ENCODE results near the gene ST14.

The ST14 gene

GRCh38 chr11:130122141-130122575 is 37.4 kb upstream of the ST14 start:
- Histone ChIP-seq H3K4me3 (ENCODE audit: low read depth in 1 of 2, low read length in 2 of 2) (no peak overlapping the region), H3K4me1 (ENCODE audit: insufficient read depth, low read length) (peaks cover 5% of the 10 kb centered on the region), H3K27me3 (ENCODE audit: control insufficient read depth in 1 of 2, insufficient read depth in 2 of 2, low read length in 2 of 2) (no peaks in the 10 kb centered on the region), H3K9me3 (ENCODE audit: low read length) (no peaks in the 10 kb centered on the region), H3K27ac (ENCODE audit: low read depth, low read length) (no peak overlapping the region), H3K9ac (ENCODE audit: low read length) (no peak overlapping the region), H3K36me3 (ENCODE audit: insufficient read depth, low read length) (peaks cover 40% of the 10 kb centered on the region)

DNA sequence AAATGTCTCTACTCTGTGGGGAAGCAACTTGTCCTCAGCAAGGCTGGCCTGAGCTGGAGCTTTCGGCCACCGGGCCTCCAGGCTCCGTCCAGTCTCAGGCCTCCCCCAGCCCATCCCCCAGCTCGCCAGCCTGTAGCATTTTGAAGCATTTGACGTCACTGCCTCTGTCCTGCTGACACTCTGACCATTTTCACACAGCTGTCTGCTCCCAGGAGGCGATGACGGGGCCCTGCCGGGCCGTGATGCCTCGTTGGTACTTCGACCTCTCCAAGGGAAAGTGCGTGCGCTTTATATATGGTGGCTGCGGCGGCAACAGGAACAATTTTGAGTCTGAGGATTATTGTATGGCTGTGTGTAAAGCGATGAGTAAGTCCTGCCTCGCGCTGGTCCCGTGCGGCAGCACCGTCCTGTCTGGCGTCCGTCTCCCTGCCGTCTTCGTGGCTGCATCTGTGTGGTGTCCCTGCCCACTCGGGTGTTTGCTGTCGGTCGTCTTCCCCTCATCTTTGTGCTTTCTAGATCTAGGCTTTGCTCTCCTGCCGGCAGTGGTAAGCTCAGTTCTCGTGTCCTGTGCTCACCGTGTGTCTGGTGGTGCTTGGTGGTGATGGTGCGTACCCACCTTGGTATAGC is 36.1 kb upstream of the ST14 start:
- H3K9me3 ChIP-seq (ENCODE audit: low read length): no peaks in the 10 kb centered on the region
- H3K9ac ChIP-seq (ENCODE audit: low read length): no peak overlapping the region
- peaks cover 5% of the 10 kb centered on the region for H3K4me1 ChIP-seq (ENCODE audit: insufficient read depth, low read length)

DNA sequence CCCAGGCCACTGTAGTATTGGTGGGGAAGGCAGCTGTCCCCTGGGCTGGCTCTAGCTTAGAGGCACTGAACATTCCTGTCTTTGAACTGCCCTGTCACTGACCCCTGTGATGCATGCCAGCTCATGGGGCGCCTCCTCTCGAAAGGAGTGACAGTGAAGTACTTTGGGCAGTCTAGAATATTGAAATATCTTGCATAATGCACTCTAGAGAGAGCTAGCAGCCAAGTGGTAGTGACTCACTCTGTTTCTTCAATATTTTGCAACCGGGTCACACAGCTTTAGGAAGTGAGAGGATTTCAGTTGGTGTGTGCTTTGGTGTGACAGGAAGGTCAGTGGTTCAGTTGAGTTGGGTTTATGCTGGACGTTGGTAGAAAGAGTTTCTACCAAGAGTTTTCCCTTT is 35.5 kb upstream of the ST14 start:
- no peak overlapping the region for H3K27ac ChIP-seq (ENCODE audit: low read depth, low read length)
- H3K9ac ChIP-seq (ENCODE audit: low read length): no peak overlapping the region
- H3K4me1 ChIP-seq (ENCODE audit: insufficient read depth, low read length): peaks cover 5% of the 10 kb centered on the region
- no peak overlapping the region for H3K4me3 ChIP-seq (ENCODE audit: low read depth in 1 of 2, low read length in 2 of 2)
- H3K27me3 ChIP-seq (ENCODE audit: control insufficient read depth in 1 of 2, insufficient read depth in 2 of 2, low read length in 2 of 2): no peaks in the 10 kb centered on the region
- H3K9me3 ChIP-seq (ENCODE audit: low read length): no peaks in the 10 kb centered on the region
- peaks cover 57% of the 10 kb centered on the region for H3K36me3 ChIP-seq (ENCODE audit: insufficient read depth, low read length)

More for the DNA sequence above, 36.1 kb upstream of the ST14 start:
- H3K36me3 ChIP-seq (ENCODE audit: insufficient read depth, low read length): peaks cover 52% of the 10 kb centered on the region
- no peaks in the 10 kb centered on the region for H3K27me3 ChIP-seq (ENCODE audit: control insufficient read depth in 1 of 2, insufficient read depth in 2 of 2, low read length in 2 of 2)
- H3K27ac ChIP-seq (ENCODE audit: low read depth, low read length): no peak overlapping the region
- no peak overlapping the region for H3K4me3 ChIP-seq (ENCODE audit: low read depth in 1 of 2, low read length in 2 of 2)

GRCh38 chr11:130125638-130126037 is 33.9 kb upstream of the ST14 start:
- Histone ChIP-seq H3K4me3 (ENCODE audit: low read depth in 1 of 2, low read length in 2 of 2) (no peak overlapping the region), H3K9ac (ENCODE audit: low read length) (no peak overlapping the region), H3K27ac (ENCODE audit: low read depth, low read length) (no peak overlapping the region), H3K27me3 (ENCODE audit: control insufficient read depth in 1 of 2, insufficient read depth in 2 of 2, low read length in 2 of 2) (no peaks in the 10 kb centered on the region), H3K9me3 (ENCODE audit: low read length) (no peaks in the 10 kb centered on the region), H3K4me1 (ENCODE audit: insufficient read depth, low read length) (peaks cover 5% of the 10 kb centered on the region), H3K36me3 (ENCODE audit: insufficient read depth, low read length) (peaks cover 69% of the 10 kb centered on the region)

GRCh38 chr11:130126516-130126915 is 33.1 kb upstream of the ST14 start:
- Histone ChIP-seq H3K4me1 (ENCODE audit: insufficient read depth, low read length) (peaks cover 5% of the 10 kb centered on the region), H3K27ac (ENCODE audit: low read depth, low read length) (no peak overlapping the region), H3K9ac (ENCODE audit: low read length) (no peak overlapping the region), H3K9me3 (ENCODE audit: low read length) (no peaks in the 10 kb centered on the region), H3K36me3 (ENCODE audit: insufficient read depth, low read length) (peaks cover 78% of the 10 kb centered on the region), H3K4me3 (ENCODE audit: low read depth in 1 of 2, low read length in 2 of 2) (no peak overlapping the region), H3K27me3 (ENCODE audit: control insufficient read depth in 1 of 2, insufficient read depth in 2 of 2, low read length in 2 of 2) (no peaks in the 10 kb centered on the region)

DNA sequence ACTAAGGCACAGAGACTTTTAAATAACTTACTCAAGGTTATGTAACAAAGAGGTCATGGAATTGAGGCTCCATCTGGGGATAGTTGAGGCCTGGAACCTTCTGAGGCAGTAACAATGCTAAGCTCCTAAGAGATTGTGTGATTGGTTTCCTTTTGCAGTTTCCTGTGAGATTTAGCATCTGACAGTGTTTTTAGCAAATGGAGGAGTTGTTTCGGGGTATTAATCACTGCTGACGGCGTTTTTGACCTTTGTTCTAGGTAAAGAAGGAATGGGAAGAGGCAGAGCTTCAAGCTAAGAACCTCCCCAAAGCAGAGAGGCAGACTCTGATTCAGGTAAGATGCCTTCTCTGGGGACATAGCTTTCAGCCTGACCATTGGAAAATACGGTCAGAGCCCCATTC is 32.1 kb upstream of the ST14 start:
- Histone ChIP-seq H3K9me3 (ENCODE audit: low read length) (no peaks in the 10 kb centered on the region), H3K27ac (ENCODE audit: low read depth, low read length) (no peak overlapping the region), H3K27me3 (ENCODE audit: control insufficient read depth in 1 of 2, insufficient read depth in 2 of 2, low read length in 2 of 2) (no peaks in the 10 kb centered on the region), H3K36me3 (ENCODE audit: insufficient read depth, low read length) (peaks cover 76% of the 10 kb centered on the region), H3K9ac (ENCODE audit: low read length) (no peak overlapping the region), H3K4me3 (ENCODE audit: low read depth in 1 of 2, low read length in 2 of 2) (no peak overlapping the region), H3K4me1 (ENCODE audit: insufficient read depth, low read length) (peaks cover 5% of the 10 kb centered on the region)

DNA sequence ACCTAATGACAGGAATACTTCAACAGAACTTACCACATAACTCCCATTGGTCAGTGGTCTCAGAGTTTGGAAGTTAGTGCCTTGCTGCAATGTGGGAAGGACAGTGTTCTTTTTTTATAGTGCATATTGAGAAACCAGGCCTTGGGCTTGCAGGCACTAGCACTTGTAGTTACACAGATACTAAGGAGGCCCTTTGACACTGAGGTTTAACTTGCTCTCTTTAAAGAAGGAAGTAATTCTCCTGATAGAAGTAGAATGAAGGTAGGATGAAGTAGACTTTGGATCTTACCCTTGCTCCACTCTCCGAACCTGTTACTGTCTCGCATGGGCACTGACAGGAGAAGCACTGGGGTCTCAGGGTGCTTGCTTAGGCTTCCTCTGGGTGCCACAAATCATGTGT is 31.0 kb upstream of the ST14 start:
- H3K9ac ChIP-seq (ENCODE audit: low read length): no peak overlapping the region
- H3K4me1 ChIP-seq (ENCODE audit: insufficient read depth, low read length): peaks cover 5% of the 10 kb centered on the region
- H3K4me3 ChIP-seq (ENCODE audit: low read depth in 1 of 2, low read length in 2 of 2): no peak overlapping the region
- H3K36me3 ChIP-seq (ENCODE audit: insufficient read depth, low read length): peaks cover 76% of the 10 kb centered on the region
- H3K9me3 ChIP-seq (ENCODE audit: low read length): no peaks in the 10 kb centered on the region
- no peaks in the 10 kb centered on the region for H3K27me3 ChIP-seq (ENCODE audit: control insufficient read depth in 1 of 2, insufficient read depth in 2 of 2, low read length in 2 of 2)
- no peak overlapping the region for H3K27ac ChIP-seq (ENCODE audit: low read depth, low read length)

DNA sequence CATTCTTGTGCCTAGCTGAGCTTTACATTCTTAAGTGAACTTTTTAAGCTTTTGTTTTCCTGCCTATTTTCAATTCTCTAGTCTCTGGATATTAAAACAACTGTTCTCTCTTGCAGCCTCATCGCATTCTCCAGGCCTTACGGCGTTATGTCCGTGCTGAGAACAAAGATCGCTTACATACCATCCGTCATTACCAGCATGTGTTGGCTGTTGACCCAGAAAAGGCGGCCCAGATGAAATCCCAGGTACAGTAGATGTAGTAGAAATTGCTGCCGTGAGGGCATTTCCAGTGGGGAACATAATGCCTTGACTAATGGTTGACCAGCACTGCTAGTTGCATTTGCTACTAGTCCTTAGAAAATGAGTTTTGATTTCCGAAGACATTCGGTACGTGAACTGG is 29.7 kb upstream of the ST14 start:
- H3K9ac ChIP-seq (ENCODE audit: low read length): no peak overlapping the region
- peaks cover 75% of the 10 kb centered on the region for H3K36me3 ChIP-seq (ENCODE audit: insufficient read depth, low read length)
- H3K27ac ChIP-seq (ENCODE audit: low read depth, low read length): no peak overlapping the region

GRCh38 chr11:130131961-130132850 is 27.4 kb upstream of the ST14 start:
- Histone ChIP-seq H3K36me3 (ENCODE audit: insufficient read depth, low read length) (peaks cover 87% of the 10 kb centered on the region), H3K4me1 (ENCODE audit: insufficient read depth, low read length) (no peaks in the 10 kb centered on the region), H3K27me3 (ENCODE audit: control insufficient read depth in 1 of 2, insufficient read depth in 2 of 2, low read length in 2 of 2) (no peaks in the 10 kb centered on the region)

More for the DNA sequence above, 29.7 kb upstream of the ST14 start:
- Histone ChIP-seq H3K9me3 (ENCODE audit: low read length) (no peaks in the 10 kb centered on the region), H3K4me3 (ENCODE audit: low read depth in 1 of 2, low read length in 2 of 2) (no peak overlapping the region), H3K27me3 (ENCODE audit: control insufficient read depth in 1 of 2, insufficient read depth in 2 of 2, low read length in 2 of 2) (no peaks in the 10 kb centered on the region), H3K4me1 (ENCODE audit: insufficient read depth, low read length) (no peaks in the 10 kb centered on the region)

DNA sequence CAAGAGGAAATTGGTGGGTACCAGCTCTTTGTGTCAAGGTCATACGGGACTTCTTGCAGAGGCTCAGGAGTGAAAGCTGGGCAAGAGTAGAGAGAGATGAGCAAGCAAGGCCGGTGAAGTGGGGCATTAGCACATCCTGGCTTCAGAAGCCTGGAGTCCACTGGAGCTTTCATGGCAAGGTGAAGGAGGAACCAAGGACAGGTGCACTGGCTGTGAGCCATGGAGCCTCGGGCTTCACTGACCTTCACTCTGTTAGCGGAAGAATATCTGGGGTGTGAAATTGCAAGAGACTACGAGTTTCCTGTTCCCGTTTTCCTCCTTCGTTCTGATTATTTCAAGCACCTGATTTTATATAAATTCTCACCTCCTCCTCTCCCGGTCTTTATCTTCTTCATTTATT is 25.9 kb upstream of the ST14 start:
- Histone ChIP-seq H3K9ac (ENCODE audit: low read length) (no peak overlapping the region), H3K36me3 (ENCODE audit: insufficient read depth, low read length) (peaks cover 78% of the 10 kb centered on the region), H3K27ac (ENCODE audit: low read depth, low read length) (no peak overlapping the region), H3K27me3 (ENCODE audit: control insufficient read depth in 1 of 2, insufficient read depth in 2 of 2, low read length in 2 of 2) (no peaks in the 10 kb centered on the region), H3K4me3 (ENCODE audit: low read depth in 1 of 2, low read length in 2 of 2) (no peak overlapping the region), H3K4me1 (ENCODE audit: insufficient read depth, low read length) (no peaks in the 10 kb centered on the region), H3K9me3 (ENCODE audit: low read length) (no peaks in the 10 kb centered on the region)

More at GRCh38 chr11:130131961-130132850, 27.4 kb upstream of the ST14 start:
- Histone ChIP-seq H3K9ac (ENCODE audit: low read length) (no peak overlapping the region), H3K27ac (ENCODE audit: low read depth, low read length) (no peak overlapping the region), H3K9me3 (ENCODE audit: low read length) (no peaks in the 10 kb centered on the region), H3K4me3 (ENCODE audit: low read depth in 1 of 2, low read length in 2 of 2) (no peak overlapping the region)

DNA sequence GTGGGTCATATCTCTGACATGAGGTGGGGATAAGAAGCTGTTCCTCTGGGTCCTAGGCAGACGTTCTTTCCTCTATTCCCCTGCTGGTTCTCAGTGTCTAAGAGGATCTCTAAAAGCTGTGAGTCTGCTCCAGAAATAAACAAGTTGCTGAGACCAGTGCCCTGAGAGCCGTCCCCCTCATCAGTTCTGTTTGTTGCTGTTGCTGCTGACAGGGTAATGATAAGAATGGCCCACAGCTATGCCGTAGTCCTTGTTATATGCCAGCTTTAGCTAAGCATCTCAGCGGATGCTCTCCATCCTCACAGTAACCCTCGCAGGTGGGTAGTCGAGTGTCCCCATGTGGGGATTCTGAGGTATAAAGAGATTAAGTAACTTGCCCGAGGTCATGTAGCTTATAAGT is 23.5 kb upstream of the ST14 start:
- Histone ChIP-seq H3K27ac (ENCODE audit: low read depth, low read length) (no peak overlapping the region), H3K4me3 (ENCODE audit: low read depth in 1 of 2, low read length in 2 of 2) (no peak overlapping the region), H3K4me1 (ENCODE audit: insufficient read depth, low read length) (no peaks in the 10 kb centered on the region), H3K36me3 (ENCODE audit: insufficient read depth, low read length) (peaks cover 65% of the 10 kb centered on the region), H3K9me3 (ENCODE audit: low read length) (no peaks in the 10 kb centered on the region), H3K9ac (ENCODE audit: low read length) (no peak overlapping the region), H3K27me3 (ENCODE audit: control insufficient read depth in 1 of 2, insufficient read depth in 2 of 2, low read length in 2 of 2) (no peaks in the 10 kb centered on the region)

All from muscle layer of colon (tissue), 2 donors.